Upper lobe of left lung (tissue), 4 donors: ENCODE data around the gene CSNK2A2.

Experiments
- POLR2A ChIP-seq, 4 donors: fragments of 450-650 bp; IDR thresholded peaks; one replicate each; pipeline ENCODE4 v1.5.1; 2016 to 2017; ENCODE audit warnings: antibody characterized with exemption in 4 of 4, mild to moderate bottlenecking in 2 of 4
- POLR2AphosphoS5 ChIP-seq, 2 donors: sonication (generic); formaldehyde crosslinking; IDR thresholded peaks; one replicate each; pipeline ENCODE4 v1.5.1; 2017; ENCODE audit warnings: antibody characterized with exemption in 2 of 2
- TF ChIP-seq, protein P1 (sequence below), 6 experiments: fragments of 450-650 bp in 4 of 6; fragments of 200-600 bp in 2 of 6; sonication (generic) in 2 of 6; IDR thresholded peaks; one replicate each; pipeline ENCODE4 v1.5.1; 2016 to 2019; ENCODE audit warnings: antibody characterized with exemption in 6 of 6

DNA sequence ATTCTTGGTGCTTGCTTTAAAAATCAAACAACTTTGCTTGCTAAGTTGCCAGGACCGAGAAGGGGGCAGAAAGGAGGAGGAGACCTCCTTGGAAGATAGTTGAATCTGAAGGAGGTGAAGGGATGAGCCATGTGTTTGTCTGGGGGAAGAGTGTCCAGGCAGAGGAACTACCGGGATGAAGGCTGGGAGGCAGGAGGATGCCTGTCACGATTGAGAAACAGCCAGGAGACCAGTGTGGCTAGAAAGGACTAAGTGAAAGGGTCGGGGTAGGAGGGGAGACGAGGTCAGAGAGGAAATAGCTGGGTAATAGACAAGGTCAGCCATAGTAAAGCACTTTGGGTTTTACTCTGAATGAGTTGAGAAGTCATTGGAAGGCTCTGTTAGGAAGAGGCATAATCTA is 38.9 kb upstream of the CSNK2A2 start:
- TF ChIP-seq, protein P1, sequence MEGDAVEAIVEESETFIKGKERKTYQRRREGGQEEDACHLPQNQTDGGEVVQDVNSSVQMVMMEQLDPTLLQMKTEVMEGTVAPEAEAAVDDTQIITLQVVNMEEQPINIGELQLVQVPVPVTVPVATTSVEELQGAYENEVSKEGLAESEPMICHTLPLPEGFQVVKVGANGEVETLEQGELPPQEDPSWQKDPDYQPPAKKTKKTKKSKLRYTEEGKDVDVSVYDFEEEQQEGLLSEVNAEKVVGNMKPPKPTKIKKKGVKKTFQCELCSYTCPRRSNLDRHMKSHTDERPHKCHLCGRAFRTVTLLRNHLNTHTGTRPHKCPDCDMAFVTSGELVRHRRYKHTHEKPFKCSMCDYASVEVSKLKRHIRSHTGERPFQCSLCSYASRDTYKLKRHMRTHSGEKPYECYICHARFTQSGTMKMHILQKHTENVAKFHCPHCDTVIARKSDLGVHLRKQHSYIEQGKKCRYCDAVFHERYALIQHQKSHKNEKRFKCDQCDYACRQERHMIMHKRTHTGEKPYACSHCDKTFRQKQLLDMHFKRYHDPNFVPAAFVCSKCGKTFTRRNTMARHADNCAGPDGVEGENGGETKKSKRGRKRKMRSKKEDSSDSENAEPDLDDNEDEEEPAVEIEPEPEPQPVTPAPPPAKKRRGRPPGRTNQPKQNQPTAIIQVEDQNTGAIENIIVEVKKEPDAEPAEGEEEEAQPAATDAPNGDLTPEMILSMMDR (IDR thresholded peaks at IDR 0.05): no peak
- TF ChIP-seq POLR2A (IDR thresholded peaks at IDR 0.05) (no peak), POLR2AphosphoS5 (IDR thresholded peaks at IDR 0.05) (no peak)
